Astrocyte of the cerebellum (primary cell): Measurements from ENCODE around the gene PELO.

Experiments
- DNase-seq: peaks from one replicate; pipeline ENCODE4 v3.0.0-alpha.2; 2011; ENCODE audit warnings: low read depth
- H3K4me3 ChIP-seq: 2 replicates; pipeline ENCODE4 v1.5.1; 2011; ENCODE audit warnings: mild to moderate bottlenecking, low read depth, low read length, moderate library complexity
- in situ Hi-C: cut with HindIII; loops from 2 replicates; pipeline ENCODE4 v1.10.0; 2017; ENCODE audit warnings: low sequenced_read_pairs
- TF ChIP-seq, protein P1 (sequence below): IDR thresholded peaks from 2 replicates; pipeline ENCODE4 v1.5.1; 2012; ENCODE audit warnings: low read length, low read depth, moderate library complexity, mild to moderate bottlenecking; ENCODE audit errors: missing control alignments

The PELO gene

DNA sequence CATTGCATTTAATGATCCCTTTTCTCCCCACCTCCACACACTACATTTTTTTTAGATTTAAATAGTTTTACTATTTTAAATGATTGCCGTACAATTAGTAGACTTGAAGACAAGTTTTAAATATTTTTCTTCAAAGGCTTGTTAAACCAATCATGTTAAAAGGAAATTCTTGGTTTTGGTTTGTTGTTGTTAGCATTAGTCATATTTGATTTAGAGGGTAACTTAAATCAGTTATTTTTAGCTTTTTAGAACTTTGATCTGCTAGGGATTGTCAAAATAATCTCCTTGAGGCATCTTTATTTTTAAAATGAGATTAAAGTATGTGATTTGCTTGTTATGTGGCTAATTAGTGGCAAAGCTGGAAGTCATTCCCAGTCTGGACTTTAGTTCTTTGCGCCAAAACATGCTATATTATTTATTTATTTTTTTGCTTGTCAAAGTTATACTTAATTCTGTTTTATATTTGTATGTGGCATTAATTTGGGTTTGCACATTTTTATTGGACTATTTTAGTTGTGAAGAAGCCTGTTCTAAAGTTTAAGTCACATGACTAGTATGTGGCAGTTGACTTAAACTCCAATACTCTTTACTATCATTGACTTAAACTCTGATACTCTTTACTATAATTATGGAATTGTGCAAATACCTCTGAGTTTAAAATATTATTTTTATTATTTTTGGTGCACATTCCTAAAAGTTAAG lies 14.7 kb downstream of the PELO start:
- peak overlapping the region; percentile 69 for H3K4me3 ChIP-seq
- in situ Hi-C loops = no loop called here
- DNase-seq = no peak
- TF ChIP-seq, protein P1, sequence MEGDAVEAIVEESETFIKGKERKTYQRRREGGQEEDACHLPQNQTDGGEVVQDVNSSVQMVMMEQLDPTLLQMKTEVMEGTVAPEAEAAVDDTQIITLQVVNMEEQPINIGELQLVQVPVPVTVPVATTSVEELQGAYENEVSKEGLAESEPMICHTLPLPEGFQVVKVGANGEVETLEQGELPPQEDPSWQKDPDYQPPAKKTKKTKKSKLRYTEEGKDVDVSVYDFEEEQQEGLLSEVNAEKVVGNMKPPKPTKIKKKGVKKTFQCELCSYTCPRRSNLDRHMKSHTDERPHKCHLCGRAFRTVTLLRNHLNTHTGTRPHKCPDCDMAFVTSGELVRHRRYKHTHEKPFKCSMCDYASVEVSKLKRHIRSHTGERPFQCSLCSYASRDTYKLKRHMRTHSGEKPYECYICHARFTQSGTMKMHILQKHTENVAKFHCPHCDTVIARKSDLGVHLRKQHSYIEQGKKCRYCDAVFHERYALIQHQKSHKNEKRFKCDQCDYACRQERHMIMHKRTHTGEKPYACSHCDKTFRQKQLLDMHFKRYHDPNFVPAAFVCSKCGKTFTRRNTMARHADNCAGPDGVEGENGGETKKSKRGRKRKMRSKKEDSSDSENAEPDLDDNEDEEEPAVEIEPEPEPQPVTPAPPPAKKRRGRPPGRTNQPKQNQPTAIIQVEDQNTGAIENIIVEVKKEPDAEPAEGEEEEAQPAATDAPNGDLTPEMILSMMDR = no peak

DNA sequence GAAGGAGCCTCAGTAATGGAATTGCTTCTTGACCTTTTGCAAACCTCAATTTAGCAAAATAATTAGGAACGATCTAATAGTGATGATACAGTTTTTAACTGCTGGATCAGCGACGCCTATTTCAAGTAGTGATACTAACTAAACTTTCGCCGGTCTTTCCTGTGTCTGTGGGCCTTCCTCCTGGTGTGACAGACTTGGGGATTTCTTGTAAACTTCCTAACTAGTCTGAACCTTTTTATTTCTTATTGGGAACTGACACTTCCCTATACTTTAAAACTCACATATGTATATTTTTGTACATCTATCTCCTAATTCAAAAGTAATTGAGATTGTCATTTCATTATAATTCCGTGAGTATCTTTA lies 15.2 kb downstream of the PELO start:
- no peak for DNase-seq
- H3K4me3 ChIP-seq = peak overlapping the region; percentile 69
- in situ Hi-C loops = no loop called here
- TF ChIP-seq, protein P1 = no peak

DNA sequence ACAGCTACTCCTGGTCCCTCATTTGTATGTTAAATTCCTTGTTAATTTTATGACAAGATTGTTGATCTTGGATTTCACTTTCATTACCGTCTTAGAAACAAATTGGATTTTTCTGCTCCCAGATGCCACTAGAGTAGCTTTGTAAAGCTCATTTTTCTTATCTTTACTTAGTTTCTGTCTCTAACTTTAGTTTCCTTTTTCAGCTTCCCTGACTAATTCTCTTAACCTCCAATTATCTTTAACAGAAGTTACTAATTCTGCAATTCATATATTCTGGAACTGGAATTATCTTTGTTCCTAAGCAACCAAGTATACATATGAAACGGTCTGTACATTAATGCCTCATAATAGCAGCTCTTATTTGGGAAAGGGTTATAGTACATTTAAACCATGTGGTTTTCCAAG lies 16.7 kb downstream of the PELO start:
- no peak overlapping the region for H3K4me3 ChIP-seq
- in situ Hi-C loops = no loop called here
- no peak for DNase-seq
- TF ChIP-seq, protein P1 = no peak

DNA sequence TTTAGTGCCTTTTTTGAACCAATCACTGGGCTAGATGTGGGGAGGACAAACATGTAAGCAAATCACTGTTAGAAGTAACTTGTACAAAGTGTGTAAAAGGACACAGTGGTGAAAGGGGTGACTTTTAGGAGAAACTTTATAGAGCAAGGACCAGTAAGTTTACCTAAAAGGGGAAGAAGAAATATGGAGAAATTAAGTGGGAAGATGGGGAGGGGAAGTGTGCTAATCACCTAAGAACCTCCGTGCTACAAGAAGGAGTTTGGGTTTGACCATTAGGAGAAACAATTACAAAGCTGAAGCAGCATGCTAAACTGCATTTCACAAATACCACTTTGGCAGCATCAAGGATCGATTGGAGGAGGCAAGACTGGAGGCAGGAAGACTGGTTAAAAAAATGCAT lies 17.3 kb downstream of the PELO start:
- in situ Hi-C loops = no loop called here
- no peak overlapping the region for H3K4me3 ChIP-seq
- TF ChIP-seq, protein P1 = no peak
- no peak for DNase-seq

DNA sequence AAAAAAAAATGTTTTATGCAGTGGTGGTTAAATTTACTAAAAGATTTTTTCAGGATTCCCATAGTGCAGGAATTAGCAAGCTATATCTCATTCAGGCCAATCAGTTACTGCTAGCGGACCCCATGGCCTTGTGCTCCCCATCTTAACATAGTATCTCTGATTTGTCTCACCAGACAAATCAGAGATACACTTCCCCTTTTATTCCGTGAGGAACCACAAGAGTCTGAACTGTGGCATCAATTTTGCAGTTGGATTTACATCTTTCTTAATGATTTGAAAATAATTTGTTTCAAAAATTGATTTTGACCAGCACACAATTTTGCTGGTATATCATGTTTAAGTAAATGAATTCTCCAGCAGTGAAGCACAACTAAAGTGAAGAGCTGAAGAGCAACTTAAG lies 17.9 kb downstream of the PELO start:
- in situ Hi-C loops = no loop called here
- DNase-seq = no peak
- TF ChIP-seq, protein P1 = no peak
- H3K4me3 ChIP-seq = no peak overlapping the region

DNA sequence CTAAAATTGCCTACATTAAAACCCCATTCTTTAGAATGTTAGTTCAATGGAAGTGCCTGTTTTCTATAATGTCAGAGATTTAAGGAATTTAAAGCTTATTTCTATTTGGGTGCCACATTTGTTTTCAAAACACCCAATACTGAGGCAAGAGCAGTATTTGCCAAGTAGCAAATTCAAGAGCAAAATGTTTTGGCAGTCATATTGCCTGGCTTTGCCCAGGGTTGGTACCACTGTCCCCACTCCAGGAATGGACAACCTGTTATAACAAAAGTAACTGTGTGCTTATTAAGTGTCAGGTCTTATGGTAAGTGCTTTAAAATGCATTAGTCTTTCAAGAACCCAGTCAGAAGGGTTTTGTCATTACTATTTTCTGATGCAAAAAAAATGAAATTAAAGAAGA lies 19.3 kb downstream of the PELO start:
- DNase-seq = no peak
- H3K4me3 ChIP-seq = no peak overlapping the region
- in situ Hi-C loops = no loop called here
- TF ChIP-seq, protein P1 = no peak

DNA sequence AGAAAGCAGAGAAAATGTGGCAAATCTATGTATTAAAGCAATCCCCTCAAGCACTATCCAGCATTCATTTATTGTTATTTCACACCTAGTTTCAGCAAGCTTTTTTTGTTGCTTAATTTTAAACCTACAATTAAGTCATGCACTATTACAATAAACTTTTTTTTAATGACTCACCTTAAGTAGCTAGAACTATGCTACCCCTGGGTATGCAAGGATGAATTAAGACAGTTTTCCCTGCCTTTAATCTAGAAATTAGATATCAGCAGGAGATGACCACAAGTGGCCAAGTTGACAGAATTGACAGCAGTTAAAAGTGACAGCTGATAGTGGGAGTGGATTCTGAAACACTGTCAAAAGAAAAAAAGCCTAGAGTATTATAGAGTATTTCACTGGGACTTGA lies 20.0 kb downstream of the PELO start:
- no peak overlapping the region for H3K4me3 ChIP-seq
- DNase-seq = no peak
- TF ChIP-seq, protein P1 = no peak
- in situ Hi-C loops = no loop called here
